Measurements from ENCODE around the gene SYT13.

DNA sequence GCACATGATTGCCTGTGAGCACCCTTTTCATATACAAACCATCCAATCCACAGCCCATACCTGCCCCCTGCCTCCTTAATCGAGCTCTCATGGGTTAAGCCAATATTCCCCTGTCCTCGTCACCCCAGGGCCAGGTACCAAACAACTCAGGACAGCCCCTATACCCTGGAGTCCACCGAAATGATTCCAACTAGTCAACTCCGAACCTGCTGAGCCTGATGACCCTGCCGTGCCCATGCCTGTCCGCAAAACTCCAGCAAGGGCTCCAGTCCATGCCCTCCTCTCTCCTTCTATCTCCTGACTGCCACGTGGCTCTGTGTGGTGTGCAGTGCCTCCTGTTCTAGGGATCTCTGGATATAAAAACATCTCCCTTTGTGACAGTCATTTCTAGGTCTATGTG lies 35.5 kb upstream of the SYT13 start:
- TF ChIP-seq, protein P1, sequence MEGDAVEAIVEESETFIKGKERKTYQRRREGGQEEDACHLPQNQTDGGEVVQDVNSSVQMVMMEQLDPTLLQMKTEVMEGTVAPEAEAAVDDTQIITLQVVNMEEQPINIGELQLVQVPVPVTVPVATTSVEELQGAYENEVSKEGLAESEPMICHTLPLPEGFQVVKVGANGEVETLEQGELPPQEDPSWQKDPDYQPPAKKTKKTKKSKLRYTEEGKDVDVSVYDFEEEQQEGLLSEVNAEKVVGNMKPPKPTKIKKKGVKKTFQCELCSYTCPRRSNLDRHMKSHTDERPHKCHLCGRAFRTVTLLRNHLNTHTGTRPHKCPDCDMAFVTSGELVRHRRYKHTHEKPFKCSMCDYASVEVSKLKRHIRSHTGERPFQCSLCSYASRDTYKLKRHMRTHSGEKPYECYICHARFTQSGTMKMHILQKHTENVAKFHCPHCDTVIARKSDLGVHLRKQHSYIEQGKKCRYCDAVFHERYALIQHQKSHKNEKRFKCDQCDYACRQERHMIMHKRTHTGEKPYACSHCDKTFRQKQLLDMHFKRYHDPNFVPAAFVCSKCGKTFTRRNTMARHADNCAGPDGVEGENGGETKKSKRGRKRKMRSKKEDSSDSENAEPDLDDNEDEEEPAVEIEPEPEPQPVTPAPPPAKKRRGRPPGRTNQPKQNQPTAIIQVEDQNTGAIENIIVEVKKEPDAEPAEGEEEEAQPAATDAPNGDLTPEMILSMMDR (IDR thresholded peaks at IDR 0.05): no peak
- TF ChIP-seq POLR2A (IDR thresholded peaks at IDR 0.05): no peak
